ENCODE results near the gene PPP1R37.

PPP1R37 gene, protein sequence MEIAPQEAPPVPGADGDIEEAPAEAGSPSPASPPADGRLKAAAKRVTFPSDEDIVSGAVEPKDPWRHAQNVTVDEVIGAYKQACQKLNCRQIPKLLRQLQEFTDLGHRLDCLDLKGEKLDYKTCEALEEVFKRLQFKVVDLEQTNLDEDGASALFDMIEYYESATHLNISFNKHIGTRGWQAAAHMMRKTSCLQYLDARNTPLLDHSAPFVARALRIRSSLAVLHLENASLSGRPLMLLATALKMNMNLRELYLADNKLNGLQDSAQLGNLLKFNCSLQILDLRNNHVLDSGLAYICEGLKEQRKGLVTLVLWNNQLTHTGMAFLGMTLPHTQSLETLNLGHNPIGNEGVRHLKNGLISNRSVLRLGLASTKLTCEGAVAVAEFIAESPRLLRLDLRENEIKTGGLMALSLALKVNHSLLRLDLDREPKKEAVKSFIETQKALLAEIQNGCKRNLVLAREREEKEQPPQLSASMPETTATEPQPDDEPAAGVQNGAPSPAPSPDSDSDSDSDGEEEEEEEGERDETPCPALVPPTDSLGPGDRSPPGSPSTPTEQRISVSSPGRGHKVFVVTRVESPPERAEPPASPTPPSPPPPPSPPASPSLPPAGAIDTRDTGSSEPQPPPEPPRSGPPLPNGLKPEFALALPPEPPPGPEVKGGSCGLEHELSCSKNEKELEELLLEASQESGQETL

GRCh38 chr19:45092747-45093678, at the start of gene PPP1R37:
Gene PPP1R37 (plus strand): TSS chr19:45093179. CDS start chr19:45093326, 147 bp downstream.
- peak; percentile 90 for DNase-seq

DNA sequence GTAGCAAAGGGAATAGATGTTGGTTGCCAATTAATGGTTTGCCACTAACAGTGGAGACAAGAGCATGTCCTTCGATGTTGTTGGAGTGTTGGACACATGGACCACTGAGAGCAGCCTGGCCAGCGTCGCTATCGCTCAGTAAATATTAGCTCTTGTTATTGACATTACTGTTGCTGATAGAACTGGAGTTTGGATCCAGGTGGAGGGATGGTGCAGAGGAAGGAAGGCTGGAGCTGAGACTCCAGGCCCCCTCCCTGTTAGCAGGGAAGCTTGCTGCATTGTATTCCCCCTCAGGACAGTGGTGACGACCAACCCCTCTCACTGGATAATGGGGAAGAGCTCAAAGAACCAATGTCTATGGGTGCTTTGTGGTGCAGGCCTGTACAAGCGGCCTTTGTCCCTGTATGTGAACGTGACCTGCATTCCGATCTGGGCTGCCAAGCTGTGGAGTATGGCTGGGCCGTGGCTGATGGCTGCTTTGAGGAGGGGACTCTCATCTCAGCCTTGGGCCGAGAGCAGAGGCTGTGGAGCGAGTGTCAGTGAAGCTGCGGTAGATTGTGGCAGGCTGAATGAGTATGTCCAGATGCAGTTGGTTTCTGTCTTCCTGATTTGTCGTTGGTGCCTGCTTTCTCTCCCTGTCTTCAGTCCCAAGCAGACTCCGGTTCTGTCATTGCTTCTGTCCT, 47.2 kb upstream of the PPP1R37 start:
- DNase-seq = no peak

- DNase-seq = no peak
Measured at GRCh38 chr19:45046355-45046754, 46.6 kb upstream of the PPP1R37 start.

GRCh38 chr19:45047188-45047797, 45.7 kb upstream of the PPP1R37 start:
- DNase-seq = no peak

GRCh38 chr19:45049073-45049736, 43.8 kb upstream of the PPP1R37 start:
- no peak for DNase-seq

DNA sequence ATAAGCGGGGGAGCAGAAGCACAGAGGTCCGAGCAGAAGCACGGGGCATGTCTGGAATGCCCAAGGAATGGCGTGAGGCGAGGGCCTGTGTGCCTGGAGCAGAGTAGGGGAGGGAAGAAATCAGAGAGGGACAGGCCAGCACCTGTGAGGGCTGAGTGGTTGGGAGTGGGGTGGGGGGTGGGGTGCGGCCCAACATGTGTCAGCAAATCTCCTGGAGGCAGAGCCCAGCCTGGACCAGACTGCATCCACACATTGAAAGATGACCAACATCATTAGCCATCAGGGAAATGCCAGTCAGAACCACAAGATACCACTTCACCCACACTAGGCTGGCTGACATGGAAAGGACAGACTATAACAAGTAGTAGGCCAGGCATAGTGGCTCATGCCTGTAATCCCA, 42.9 kb upstream of the PPP1R37 start:
- no peak for DNase-seq

DNA sequence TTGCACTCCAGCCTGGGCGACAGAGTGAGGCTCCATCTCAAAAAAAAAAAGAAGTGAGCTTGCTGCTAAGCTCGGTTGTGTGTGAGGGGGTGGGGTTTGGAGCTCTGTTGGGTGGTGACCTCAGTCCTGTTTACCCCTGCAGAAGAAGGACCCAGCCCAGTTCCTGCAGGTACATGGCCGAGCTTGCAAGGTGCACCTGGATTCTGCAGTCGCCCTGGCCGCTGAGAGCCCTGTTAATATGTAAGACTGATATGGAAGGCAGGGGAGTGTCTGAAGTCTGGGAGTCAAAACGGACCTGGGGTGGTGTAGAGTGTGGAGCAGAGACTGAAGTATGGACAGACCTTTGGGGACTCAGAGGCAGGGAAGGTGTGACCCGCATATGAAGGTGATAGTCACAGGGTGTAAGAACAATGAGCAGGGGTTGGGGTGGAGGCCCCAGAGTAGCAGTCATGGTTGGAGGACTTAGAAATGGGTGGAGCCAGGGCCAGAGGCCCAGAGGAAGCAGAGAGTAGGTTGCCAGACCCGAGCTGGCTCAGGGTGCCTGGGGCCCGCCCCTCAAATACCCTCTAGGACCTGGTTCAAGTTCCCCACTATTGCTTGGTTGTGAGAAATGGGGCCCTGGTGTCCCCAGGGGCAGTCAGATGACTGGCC, 40.9 kb upstream of the PPP1R37 start:
- no peak for DNase-seq

- no peak for DNase-seq
Measured at GRCh38 chr19:45056831-45057230, 36.1 kb upstream of the PPP1R37 start.

- no peak for DNase-seq
Measured at GRCh38 chr19:45057444-45057843, 35.5 kb upstream of the PPP1R37 start.

- no peak for DNase-seq
Measured at GRCh38 chr19:45058622-45059159, 34.3 kb upstream of the PPP1R37 start.

DNA sequence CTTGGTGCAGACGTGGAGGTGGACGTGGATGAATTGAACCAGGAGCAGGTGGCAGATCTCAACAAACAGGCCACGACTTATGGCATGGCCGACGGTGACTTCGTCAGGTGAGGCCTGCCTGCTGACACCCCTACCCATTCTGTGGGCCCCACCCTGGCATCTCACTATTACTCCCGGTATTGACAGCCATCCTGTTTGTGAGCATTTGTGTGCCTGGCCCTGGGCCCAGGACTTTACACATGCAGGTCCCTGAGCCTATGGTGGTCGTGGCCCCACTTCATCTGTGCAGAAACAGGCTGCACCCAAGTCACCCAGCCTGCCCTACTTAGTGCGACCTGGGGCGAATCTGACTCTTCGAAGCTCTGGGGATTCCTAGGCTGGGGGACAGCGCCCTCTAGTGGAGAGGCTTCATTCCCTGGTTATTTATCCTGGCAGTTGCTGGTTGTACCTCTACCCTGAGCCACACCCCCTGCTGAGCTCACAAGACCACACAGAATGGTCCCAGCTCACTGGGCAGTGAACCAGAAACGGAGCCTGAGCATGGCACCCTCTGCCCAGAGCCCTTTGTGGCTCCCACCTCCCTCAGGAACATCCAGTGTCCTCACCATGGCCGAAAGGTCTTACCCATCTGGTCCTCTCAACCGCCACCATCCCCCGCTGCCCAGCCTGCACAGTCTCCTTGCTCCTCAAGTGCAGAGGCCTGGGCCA, 33.6 kb upstream of the PPP1R37 start:
- DNase-seq = peak; percentile 85

DNA sequence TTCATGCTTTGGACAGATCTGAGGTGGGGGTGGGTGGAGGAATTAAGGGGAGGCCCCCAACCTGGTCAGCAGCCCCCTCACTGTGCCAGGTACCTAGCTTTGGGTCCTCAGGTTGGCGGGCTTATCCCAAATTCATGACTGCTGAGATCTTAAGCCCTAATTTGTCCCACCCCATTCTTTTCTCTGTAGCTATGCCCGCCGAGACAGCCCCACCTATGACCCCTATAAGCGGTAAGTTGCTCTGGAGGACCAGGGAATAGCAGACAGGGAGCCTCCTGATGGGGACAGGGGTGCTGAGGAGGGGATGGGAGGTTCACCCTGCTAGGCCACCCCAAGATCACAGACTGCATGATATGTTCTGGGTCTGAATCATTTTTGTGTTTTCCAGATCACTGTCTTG, 31.0 kb upstream of the PPP1R37 start:
- no peak for DNase-seq

DNA sequence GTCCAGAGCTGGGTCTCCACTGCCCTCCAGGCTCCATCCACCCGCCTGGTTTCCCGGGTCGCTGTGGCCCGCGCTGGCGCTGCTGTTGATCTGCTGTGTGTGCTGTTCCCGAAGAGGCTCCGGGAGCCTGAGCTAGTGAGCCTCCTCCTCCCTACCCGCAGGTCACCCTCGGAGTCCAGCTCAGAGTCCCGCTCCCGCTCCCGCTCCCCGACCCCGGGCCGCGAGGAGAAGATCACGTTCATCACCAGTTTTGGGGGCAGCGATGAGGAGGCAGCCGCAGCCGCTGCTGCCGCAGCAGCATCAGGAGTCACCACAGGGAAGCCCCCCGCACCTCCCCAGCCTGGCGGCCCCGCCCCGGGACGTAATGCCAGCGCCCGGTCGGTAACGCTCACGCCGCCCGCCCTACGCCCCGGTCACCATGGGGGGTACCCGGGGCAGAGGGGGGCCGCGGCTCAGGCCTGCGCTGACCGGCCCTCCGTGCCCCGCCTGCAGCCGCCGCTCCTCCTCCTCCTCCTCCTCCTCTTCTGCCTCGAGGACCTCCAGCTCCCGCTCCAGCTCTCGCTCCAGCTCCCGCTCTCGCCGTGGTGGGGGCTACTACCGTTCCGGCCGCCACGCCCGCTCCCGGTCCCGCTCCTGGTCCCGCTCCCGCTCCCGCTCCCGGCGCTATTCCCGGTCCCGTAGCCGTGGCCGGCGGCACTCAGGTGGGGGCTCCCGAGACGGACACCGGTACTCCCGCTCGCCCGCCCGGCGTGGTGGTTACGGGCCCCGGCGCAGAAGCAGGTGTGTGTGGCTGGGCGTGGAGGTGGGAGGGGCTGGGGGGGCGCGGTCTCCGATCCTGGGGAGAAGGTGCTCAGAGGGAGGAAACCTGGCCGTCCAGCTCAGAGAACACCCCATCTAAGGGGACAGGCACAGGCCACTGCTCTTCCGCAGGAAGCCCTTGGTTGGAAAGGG, 28.9 kb upstream of the PPP1R37 start:
- DNase-seq = no peak

- no peak for DNase-seq
Measured at GRCh38 chr19:45066921-45067661, 25.9 kb upstream of the PPP1R37 start.

GRCh38 chr19:45068041-45068440, 24.9 kb upstream of the PPP1R37 start:
- DNase-seq = no peak

DNA sequence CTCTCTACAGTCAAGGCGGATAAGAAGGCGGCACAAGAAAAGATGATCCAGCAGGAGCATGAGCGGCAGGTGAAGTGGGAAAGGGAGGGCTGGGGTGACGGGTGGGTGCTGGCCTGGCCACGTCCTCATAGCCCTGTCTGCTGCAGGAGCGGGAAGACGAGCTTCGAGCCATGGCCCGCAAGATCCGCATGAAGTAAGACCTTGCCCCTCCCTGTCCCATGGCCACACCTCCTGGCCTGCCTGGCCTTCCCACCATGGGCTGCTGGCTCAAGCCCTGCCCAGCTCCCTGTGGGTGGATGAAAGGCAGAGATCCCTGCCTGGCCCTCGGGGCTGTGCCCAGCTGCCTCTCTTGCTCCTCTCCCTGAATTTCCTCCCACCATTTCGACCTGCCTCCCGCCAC, 23.9 kb upstream of the PPP1R37 start:
- DNase-seq = no peak

DNA sequence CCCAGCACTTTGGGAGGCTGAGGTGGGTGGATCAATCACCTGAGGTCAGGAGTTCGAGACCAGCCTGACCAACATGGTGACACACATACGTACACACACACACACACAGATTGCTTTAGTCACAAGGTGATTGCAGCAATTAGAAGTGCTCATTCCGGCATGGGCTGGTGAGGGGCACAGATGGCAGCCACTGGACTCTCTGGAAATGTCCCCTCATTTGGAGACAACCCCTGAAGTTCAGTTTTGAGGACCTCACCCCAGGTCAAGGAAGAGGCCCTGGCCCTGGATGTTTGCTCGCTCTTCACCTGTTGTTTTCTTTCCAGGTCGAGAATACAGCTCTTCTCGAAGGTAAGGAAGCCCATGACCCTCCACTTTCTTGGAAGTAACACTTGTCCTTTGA, 22.8 kb upstream of the PPP1R37 start:
- no peak for DNase-seq

Measured in activated CD8-positive, alpha-beta memory T cell treated with anti-CD3 and anti-CD28 coated beads, Interleukin-2, amount 50 U/mL, for 4 hours (primary cell).